Aorta (tissue), 5 donors: Measurements from ENCODE around the gene ZNRF3. TPM values are rescaled to one million over a fixed set of nuclear protein-coding genes. Genes with fewer than 3 reads are reported as not detected.
A peak's percentile ranks its signal among the peaks of the same experiment; 100 is the strongest.
"Not testable (repeated sequence)": the region's sequence is repeated elsewhere in the genome, so short reads cannot be mapped to it uniquely, and the experiment has no call there.

ENCODE experiments used
- ATAC-seq: fragments of 200-7000 bp; cut with Tn5 transposase; one replicate; pipeline ENCODE4 v1.9.1; 2022; ENCODE audit warnings: moderate library complexity; ENCODE audit not compliant: low FRiP score
- DNase-seq, 2 donors: peaks; one replicate each; pipeline ENCODE4 v3.0.0-alpha.2; 2020
- H3K27ac ChIP-seq, 2 donors: one replicate each; pipeline ENCODE4 v1.5.1; 2013; ENCODE audit warnings: low read length in 2 of 2, mild to moderate bottlenecking in 2 of 2, moderate library complexity in 2 of 2, control low read depth in 1 of 2, inconsistent platforms in 1 of 2, low read depth in 1 of 2
- H3K27me3 ChIP-seq, 2 donors: one replicate each; pipeline ENCODE4 v1.6.1; 2013; ENCODE audit warnings: control low read depth in 1 of 2, low read length in 1 of 2, mild to moderate bottlenecking in 1 of 2, moderate library complexity in 1 of 2; ENCODE audit not compliant: insufficient read depth in 2 of 2, control insufficient read depth in 1 of 2
- H3K36me3 ChIP-seq, 2 donors: one replicate each; pipeline ENCODE4 v1.6.1; 2013; ENCODE audit warnings: control low read depth in 1 of 2, low read length in 1 of 2, mild to moderate bottlenecking in 1 of 2; ENCODE audit not compliant: insufficient read depth in 2 of 2, control insufficient read depth in 1 of 2
- H3K4me1 ChIP-seq, 2 donors: one replicate each; pipeline ENCODE4 v1.6.1; 2013; ENCODE audit warnings: low read length in 2 of 2, control low read depth in 1 of 2, mild to moderate bottlenecking in 1 of 2, moderate library complexity in 1 of 2; ENCODE audit not compliant: insufficient read depth in 2 of 2, control insufficient read depth in 1 of 2
- H3K4me3 ChIP-seq, 2 donors: one replicate each; pipeline ENCODE4 v1.5.1; 2013; ENCODE audit warnings: low read length in 2 of 2, control low read depth in 1 of 2, mild to moderate bottlenecking in 1 of 2
- H3K9me3 ChIP-seq: one replicate; pipeline ENCODE4 v1.6.1; 2013; ENCODE audit warnings: mild to moderate bottlenecking, low read length; ENCODE audit not compliant: control insufficient read depth
- WGBS, 2 donors: extraction: QIAGEN DNeasy Blood & Tissue Kit; methylation state at CpG; one replicate each; pipeline ENCODE4 v1.1.7; 2013; 5-methylcytosine and 5-hydroxymethylcytosine counted together
- intact Hi-C, 2 donors: fragments of 100-400 bp; cut with DNase I; formaldehyde crosslinking; loops; one replicate each; pipeline versions ENCODE4 v1.14.2 to v1.15.0; 2022
- polyA plus RNA-seq, 2 donors: library from polyadenylated mRNA; stranded (reverse); fragments of 200-250 nt; gene quantifications; one replicate each; pipeline ENCODE4 v1.2.3, GENCODE V29; 2013
- total RNA-seq, 2 donors: library from RNA; stranded (reverse); fragmentation: NEBNext Ultra II Directional; extraction: Animal tissue kit (Norgen Biotek cat#: 25700); gene quantifications; one replicate each; pipeline ENCODE4 v1.2.1, GENCODE V29; 2021
- donor health status: healthy with polysubstance abuse.
- donor health status: Bipolar disorder and iron deficiency.
- donor health status: DM: no; HTN: no; CAD: no.
- donor health status: DM: no; HTN: no; CAD: no.
- donor health status: DM: yes; HTN: yes; CAD: no.

ZNRF3 gene
- total and polyA plus RNA-seq, 4 donors = 1.4 to 11.8 (median 5.0) TPM

GRCh38 chr22:28906312-28906711 is 22.9 kb downstream of the ZNRF3 start:
- DNase-seq (no peak), ATAC-seq (no peak)
- Histone ChIP-seq H3K4me1 (peaks cover 4 to 17% of the 10 kb centered on the region in 2 donors), H3K27me3 (no peaks in the 10 kb centered on the region), H3K4me3 (no peak overlapping the region), H3K27ac (peak overlapping the region in 1 of 2 donors; percentile 71), H3K36me3 (no peaks in the 10 kb centered on the region), H3K9me3 (no peaks in the 10 kb centered on the region)
- WGBS, 2 donors = 87 to 90% methylated on average over 2 of the region's 2 CpGs
- intact Hi-C loops = no loop called here

- ATAC-seq (no peak), DNase-seq (peak in 1 of 2 donors; percentile 25)
- Histone ChIP-seq H3K4me3 (no peak overlapping the region), H3K36me3 (no peaks in the 10 kb centered on the region), H3K4me1 (peaks cover 6 to 19% of the 10 kb centered on the region in 2 donors), H3K27ac (peak overlapping the region in 1 of 2 donors; percentile 45), H3K27me3 (no peaks in the 10 kb centered on the region), H3K9me3 (no peaks in the 10 kb centered on the region)
- intact Hi-C loops = no loop called here
- 58 to 64% methylated on average over 5 of the region's 5 CpGs for WGBS, 2 donors
Measured at GRCh38 chr22:28907311-28908008, 24.1 kb downstream of the ZNRF3 start.

- H3K27ac ChIP-seq, H3K27me3 ChIP-seq, ATAC-seq, H3K36me3 ChIP-seq, H3K9me3 ChIP-seq, intact Hi-C loops, H3K4me3 ChIP-seq: not testable (repeated sequence)
- WGBS, 2 donors = 85 to 87% methylated on average over 10 of the region's 10 CpGs
- peaks cover 6 to 17% of the 10 kb centered on the region in 2 donors for H3K4me1 ChIP-seq
- peak in 1 of 2 donors; percentile 27 for DNase-seq
Measured at GRCh38 chr22:28908810-28909209, 25.4 kb downstream of the ZNRF3 start.

- no peak for ATAC-seq
- Histone ChIP-seq H3K4me3 (no peak overlapping the region), H3K27me3 (no peaks in the 10 kb centered on the region), H3K36me3 (no peaks in the 10 kb centered on the region), H3K9me3 (no peaks in the 10 kb centered on the region), H3K4me1 (peaks cover 6 to 15% of the 10 kb centered on the region in 2 donors), H3K27ac (no peak overlapping the region)
- DNase-seq = peak in 1 of 2 donors; percentile 64
- WGBS, 2 donors = 85 to 90% methylated on average over 5 of the region's 5 CpGs
- intact Hi-C loops = no loop called here
Measured at GRCh38 chr22:28909375-28909774, 26.0 kb downstream of the ZNRF3 start.

- WGBS, 2 donors = 17 to 34% methylated on average over 3 of the region's 3 CpGs
Measured at GRCh38 chr22:28910569-28911303, 27.4 kb downstream of the ZNRF3 start.

GRCh38 chr22:28911304-28911690 is 27.9 kb downstream of the ZNRF3 start:
- no peak overlapping the region for H3K4me3 ChIP-seq
- H3K4me1 ChIP-seq = peaks cover 10 to 14% of the 10 kb centered on the region in 2 donors
- peak in 1 of 2 donors; percentile 53 for DNase-seq
- H3K27ac ChIP-seq = peak overlapping the region; percentile 91 to 100
- no peaks in the 10 kb centered on the region for H3K36me3 ChIP-seq
- intact Hi-C loops = loop anchor here in 1 of 2 donors (5.0 kb wide), 1 partner anchor 121 kb away; no protein-coding TSS in a partner anchor
- H3K27me3 ChIP-seq = no peaks in the 10 kb centered on the region
- no peaks in the 10 kb centered on the region for H3K9me3 ChIP-seq
- no peak for ATAC-seq
- WGBS, 2 donors = 15 to 17% methylated on average over 4 of the region's 4 CpGs

More at GRCh38 chr22:28910569-28911303, 27.4 kb downstream of the ZNRF3 start:
- ATAC-seq (no peak), DNase-seq (peak in 1 of 2 donors; percentile 32)
- H3K4me1 ChIP-seq = peaks cover 10 to 14% of the 10 kb centered on the region in 2 donors
- H3K27me3 ChIP-seq = no peaks in the 10 kb centered on the region
- no peaks in the 10 kb centered on the region for H3K36me3 ChIP-seq
- no peak overlapping the region for H3K4me3 ChIP-seq
- H3K27ac ChIP-seq = peak overlapping the region; percentile 91 to 99
- intact Hi-C loops = loop anchor here in 1 of 2 donors (5.0 kb wide), 1 partner anchor 122 kb away; no protein-coding TSS in a partner anchor
- H3K9me3 ChIP-seq = no peaks in the 10 kb centered on the region

GRCh38 chr22:28911777-28912669 is 28.7 kb downstream of the ZNRF3 start:
- no peak overlapping the region for H3K4me3 ChIP-seq
- WGBS, 2 donors = 8 to 14% methylated on average over 10 of the region's 10 CpGs
- ATAC-seq (peak; percentile 73), DNase-seq (peak in 1 of 2 donors; percentile 9)
- peak overlapping the region; percentile 97 to 100 for H3K27ac ChIP-seq
- no peaks in the 10 kb centered on the region for H3K36me3 ChIP-seq
- no peaks in the 10 kb centered on the region for H3K9me3 ChIP-seq
- peaks cover 13 to 14% of the 10 kb centered on the region in 2 donors for H3K4me1 ChIP-seq
- intact Hi-C loops = loop anchor here in 1 of 2 donors (5.0 kb wide), 1 partner anchor 120 kb away; no protein-coding TSS in a partner anchor
- no peaks in the 10 kb centered on the region for H3K27me3 ChIP-seq

- Histone ChIP-seq H3K36me3 (no peaks in the 10 kb centered on the region), H3K27ac (peak overlapping the region; percentile 44 to 91), H3K4me3 (no peak overlapping the region), H3K9me3 (no peaks in the 10 kb centered on the region), H3K27me3 (no peaks in the 10 kb centered on the region), H3K4me1 (peaks cover 13 to 18% of the 10 kb centered on the region in 2 donors)
- ATAC-seq (no peak), DNase-seq (peak in 1 of 2 donors; percentile 41)
- intact Hi-C loops = loop anchor here (2.0 to 5.0 kb wide), 2 partner anchors 57 to 118 kb away; no protein-coding TSS in a partner anchor
- WGBS, 2 donors = 30 to 50% methylated on average over 6 of the region's 6 CpGs
Measured at GRCh38 chr22:28914201-28914600, 30.8 kb downstream of the ZNRF3 start.
